DMS53 treated with DMSO at 0.1 percent for 48 hours (cell line): ENCODE results near the gene SSPN.

Experiments
- DNase-seq: peaks from one replicate; lab custom pipeline; 2025; ENCODE audit not compliant: unreplicated experiment; lab: John Stamatoyannopoulos, UW

The SSPN gene

DNA sequence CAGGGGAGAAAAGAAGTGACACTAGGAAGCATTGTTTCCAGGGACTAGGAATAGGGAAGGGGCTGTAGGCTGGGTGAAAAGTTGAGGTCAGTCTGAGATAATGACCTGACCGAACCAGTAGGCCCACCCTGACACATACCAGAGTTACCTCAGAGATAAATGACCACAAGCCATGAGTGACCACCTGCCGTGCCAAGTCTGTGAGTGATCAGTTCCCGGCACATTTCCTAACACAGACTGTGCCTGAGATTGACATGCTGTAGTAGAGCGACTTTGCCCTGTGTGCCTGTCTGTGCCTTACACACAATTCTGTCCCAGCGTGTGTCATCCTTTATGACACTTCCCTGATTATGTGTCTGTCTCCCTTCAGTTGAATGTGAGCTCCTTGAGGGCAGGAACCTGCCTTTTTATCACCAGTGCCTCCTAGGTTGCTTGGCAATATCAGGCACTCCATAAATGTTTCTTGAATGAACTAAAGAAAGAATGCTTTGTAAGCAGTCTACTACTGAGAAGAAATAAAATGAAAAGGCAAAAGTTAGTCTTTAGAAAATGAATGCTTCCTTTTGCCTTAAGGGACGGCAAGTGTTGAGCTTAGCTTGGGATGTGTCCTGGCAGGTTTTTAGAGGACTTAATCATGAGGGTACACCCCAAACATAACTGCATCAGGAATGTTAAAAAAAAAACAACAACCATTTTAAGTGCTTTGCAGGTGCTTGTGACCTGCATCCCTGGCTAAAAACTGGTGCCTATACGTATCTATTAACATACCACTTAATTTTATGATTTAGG is 9.6 kb upstream of the SSPN start:
- DNase-seq, result no peak

GRCh38 chr12:26187014-26187798 is 8.2 kb upstream of the SSPN start:
- DNase-seq, result no peak

- no peak for DNase-seq
Measured at GRCh38 chr12:26188127-26188526, 7.2 kb upstream of the SSPN start.

DNA sequence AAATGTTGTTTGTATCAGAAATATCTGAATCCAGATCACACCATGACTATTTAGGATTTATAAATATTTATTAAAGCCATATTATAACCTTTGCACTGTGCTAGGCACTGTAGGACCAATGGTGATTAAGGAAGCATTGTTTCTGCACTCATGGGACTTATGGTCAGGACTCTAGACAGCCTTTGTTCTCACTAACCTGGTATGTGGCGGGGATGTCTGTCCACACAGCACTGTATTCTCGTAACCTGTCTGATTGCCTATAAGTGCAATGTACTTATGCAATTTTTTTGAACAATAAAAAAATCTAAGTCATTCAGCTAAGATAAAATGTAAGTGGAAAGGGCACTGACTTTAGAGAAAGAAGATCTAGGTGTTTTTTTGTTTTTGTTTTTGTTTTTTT is 6.7 kb upstream of the SSPN start:
- no peak for DNase-seq

DNA sequence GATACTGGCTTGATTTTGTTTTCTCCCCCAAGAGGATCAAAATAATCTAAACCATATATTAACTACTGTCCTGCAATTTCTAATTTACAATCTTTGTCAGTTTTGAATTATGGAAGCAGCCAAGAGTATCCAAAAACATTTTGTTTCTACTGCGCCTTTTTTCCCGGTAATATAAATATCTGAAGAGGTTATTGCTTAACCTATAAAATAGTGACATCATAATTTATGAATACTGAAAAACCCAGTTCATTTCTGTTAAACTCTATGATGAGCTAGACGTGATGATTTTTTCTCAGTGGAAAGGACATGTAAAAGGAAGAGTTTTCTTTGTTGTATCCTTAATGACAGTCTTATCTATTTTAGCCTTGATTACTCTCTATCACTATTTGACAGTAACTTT is 3.2 kb upstream of the SSPN start:
- no peak for DNase-seq

DNA sequence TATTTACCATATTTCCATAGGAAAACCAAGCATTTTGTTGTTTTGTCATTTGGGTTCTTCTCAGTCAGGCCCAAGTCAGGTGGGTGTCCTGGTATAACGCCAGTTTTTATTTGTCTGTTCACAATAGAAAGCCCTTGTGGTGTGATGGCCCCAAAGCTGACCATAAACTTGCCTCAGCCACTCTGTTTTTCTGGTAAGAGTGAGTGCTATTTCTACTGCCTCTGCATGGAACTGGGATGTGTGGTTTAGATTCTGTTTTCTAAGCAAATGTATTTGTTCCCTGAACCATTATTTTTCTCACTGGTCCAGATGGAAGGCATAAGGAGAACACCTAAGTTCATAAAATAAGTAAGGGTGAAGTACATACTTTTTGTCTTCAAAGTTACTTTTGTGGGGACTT is 1.8 kb upstream of the SSPN start:
- DNase-seq, result no peak

- DNase-seq, result no peak
Measured at GRCh38 chr12:26195641-26196420, 458 bp downstream of the SSPN start.

DNA sequence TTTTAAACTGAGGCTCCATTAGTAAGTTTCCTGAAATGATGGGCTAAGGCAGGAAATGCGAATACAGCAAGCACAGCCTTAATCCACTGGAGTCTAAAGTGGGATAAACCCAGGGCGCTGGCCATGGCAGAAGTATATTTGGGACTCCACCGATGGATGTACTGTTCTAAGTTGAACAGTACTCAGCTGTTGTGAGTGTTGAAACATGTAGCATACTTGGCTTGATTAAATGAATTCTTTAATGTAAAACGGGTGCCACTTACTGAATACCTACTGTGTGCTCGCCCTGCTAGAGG is 996 bp downstream of the SSPN start:
- no peak for DNase-seq

DNA sequence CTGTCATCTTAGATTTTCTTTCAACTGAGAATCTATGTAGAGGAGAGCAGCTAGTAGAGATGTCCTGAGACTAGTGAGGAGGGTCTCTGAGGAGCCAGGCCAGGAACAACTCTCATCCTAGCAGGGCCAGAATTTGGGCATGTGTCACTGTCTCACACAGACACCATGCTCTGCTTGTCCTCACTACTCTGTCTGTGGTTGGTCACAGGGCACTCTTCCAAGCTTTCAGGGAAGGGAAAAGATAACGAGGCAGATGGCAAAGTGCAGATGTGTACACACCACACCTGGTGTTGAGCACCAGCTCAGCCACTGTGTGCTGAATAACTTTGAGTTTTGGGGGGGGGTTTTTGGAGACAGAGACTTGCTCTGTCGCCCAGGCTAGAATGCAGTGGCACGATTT is 2.5 kb downstream of the SSPN start:
- no peak for DNase-seq

- DNase-seq, result no peak
Measured at GRCh38 chr12:26198742-26199141, 3.4 kb downstream of the SSPN start.

DNA sequence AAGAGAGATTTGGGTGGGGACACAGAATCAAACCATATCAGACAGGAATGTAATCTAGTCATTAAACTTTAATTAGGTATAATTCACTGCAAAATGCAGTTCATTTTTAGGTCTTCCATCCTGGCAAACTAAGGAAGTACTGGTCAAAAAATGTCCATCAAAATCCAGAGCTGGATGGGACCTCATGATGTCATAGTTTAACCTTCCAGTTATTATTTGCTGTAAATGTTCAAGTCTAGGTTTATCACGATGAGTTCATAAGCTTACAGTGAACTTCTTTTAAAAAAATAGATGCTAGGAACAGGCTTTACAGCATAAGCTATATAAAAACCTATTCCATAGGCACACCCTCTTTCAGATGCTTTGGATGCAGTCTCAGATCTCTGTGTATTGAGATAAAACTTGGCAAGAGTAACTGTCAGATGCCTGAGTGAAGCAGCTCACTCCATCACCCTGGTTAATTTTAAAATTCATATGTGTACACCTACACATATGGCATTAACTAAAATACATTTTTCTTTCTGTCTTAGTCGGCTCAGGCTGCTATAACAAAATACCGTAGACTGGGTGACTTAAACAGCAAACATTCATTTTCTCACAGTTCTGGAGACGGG is 7.9 kb downstream of the SSPN start:
- DNase-seq, result no peak

DNA sequence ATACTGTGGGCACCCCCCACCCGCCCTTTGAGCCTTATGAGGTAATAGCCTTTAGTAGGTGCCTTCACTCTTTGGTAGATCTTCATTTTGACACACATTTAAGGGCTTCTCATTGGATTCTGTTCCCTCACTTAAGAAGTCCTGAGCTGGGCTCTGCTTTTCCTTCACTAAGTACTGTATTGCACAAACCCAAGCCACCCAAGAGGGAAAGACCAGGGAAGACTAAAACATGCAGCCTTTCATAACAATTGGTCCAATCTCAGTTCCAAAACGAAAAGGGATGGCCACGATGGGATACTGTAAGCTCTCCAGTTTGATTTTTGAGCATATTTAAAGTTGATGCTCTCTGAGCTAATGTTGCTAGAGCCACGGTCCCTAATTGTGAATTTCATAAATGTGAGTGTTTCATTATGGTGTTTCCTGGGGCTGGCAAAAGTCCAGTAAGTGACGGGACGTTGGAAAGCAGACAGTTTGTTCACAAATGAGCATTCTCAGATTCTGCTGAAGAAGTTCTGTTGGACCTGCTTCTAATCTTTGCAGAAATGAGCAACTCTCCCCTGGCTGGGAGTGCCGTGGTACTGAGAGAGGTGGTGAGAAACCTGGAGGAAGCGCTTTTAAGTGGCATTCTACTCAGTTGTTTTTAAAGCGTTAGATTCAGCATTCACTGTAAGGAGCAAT is 9.4 kb downstream of the SSPN start:
- DNase-seq, result no peak

GRCh38 chr12:26205298-26205697 is 9.9 kb downstream of the SSPN start:
- no peak for DNase-seq

- no peak for DNase-seq
Measured at GRCh38 chr12:26205941-26206340, 10.6 kb downstream of the SSPN start.

- no peak for DNase-seq
Measured at GRCh38 chr12:26211331-26211730, 16.0 kb downstream of the SSPN start.

- no peak for DNase-seq
Measured at GRCh38 chr12:26212396-26212795, 17.0 kb downstream of the SSPN start.

DNA sequence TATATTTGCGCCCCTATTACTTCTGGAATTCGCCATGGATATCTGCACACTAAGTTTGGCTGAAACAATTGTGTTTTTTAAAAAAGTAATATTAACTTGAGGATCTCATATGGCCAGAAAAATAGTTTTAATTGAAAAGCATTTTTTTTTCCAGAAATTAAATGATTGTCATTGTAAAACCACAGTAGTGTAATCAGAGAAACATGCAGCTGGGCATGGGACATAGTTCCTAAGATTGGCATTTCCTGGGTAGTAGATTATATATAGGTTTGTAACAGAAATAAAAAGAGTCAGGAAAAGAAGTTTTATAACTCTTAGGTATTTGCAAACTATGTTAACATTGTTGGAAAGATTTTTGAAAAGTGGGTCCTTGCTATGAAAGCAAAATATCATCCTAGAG is 17.6 kb downstream of the SSPN start:
- no peak for DNase-seq

DNA sequence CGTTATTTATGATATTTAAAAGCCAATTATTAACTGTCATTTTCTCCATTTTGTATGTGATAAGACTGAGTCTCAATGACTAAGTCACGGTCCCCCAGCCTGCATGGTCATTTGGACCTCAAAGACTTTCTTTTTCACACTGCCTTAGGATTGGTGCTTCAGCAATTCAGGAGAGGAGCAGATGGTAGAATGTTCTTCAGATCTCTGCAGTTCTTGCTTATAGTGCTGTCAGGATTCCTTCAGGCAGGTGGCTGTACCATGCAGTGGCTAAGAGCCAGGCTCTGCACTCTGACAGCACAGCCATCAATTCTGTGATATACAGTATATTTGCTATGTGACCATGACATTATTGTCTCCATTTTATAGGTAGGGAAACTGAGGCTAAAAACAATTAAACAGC is 18.7 kb downstream of the SSPN start:
- no peak for DNase-seq

GRCh38 chr12:26219736-26220135 is 24.4 kb downstream of the SSPN start:
- no peak for DNase-seq

DNA sequence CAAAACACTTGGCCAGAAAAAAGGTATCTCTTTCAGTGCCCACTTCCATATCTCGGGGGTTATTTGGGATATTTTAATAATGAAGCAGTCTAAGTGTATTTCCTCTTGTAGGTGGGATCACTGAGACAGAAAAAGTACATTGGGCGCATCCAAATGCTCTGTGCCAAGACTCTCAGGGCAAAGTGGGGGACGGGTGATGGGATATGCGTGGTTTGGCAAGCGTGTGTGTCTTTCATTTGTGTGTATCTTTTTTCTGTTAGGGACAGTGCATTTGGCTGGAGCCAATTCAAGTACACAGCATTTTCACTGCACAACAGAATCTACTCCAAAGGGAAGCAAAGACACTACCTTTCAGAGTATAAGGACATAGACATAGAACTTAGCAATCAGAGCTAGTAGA is 29.3 kb downstream of the SSPN start:
- no peak for DNase-seq

DNA sequence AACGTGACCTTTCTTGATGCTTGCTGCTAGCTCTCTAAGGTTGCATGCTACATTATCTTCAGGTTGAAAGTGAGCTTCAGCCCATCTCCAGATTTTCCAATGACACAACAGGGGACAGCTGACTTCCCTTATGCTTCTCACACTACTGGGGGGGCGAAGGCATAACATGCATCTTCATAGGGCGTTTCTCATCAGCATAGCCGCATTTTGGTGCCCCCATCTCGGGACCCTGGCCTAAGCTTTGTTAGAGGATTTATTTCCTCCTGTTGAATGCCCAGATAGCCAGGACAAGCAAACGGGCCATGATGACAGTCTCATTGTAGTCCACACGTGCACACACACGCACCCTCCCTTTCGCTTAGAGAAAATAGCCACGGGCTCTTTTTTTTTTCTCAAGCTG is 30.7 kb downstream of the SSPN start:
- DNase-seq, result no peak
